Upper lobe of right lung (tissue), 1 donor: Measurements from ENCODE around the gene LRP1B. TPM values are rescaled to one million over a fixed set of nuclear protein-coding genes. Genes with fewer than 3 reads are reported as not detected.

Experiments used
- ATAC-seq: fragments of 200-7000 bp; cut with Tn5 transposase; one replicate; pipeline ENCODE4 v1.9.1; 2020; ENCODE audit warnings: mild to moderate bottlenecking, moderate library complexity
- DNase-seq: peaks from one replicate; pipeline ENCODE4 v3.0.0-alpha.2; 2020
- H3K27ac ChIP-seq: fragments of 200-600 bp; one replicate; pipeline ENCODE4 v1.8.0; 2022
- H3K27me3 ChIP-seq: fragments of 200-600 bp; one replicate; pipeline ENCODE4 v1.8.0; 2022; ENCODE audit warnings: mild to moderate bottlenecking
- H3K36me3 ChIP-seq: fragments of 200-600 bp; one replicate; pipeline ENCODE4 v1.8.0; 2022
- H3K4me1 ChIP-seq: fragments of 200-600 bp; one replicate; pipeline ENCODE4 v1.8.0; 2022
- H3K4me3 ChIP-seq: fragments of 200-600 bp; one replicate; pipeline ENCODE4 v1.8.0; 2022; ENCODE audit warnings: mild to moderate bottlenecking
- H3K9me3 ChIP-seq: fragments of 200-600 bp; one replicate; pipeline ENCODE4 v1.8.0; 2022
- CTCF ChIP-seq: fragments of 200-600 bp; IDR thresholded peaks from one replicate; pipeline ENCODE4 v1.8.0; 2022; ENCODE audit warnings: antibody characterized with exemption
- intact Hi-C: fragments of 100-400 bp; cut with DNase I; formaldehyde crosslinking; loops from one replicate; pipeline ENCODE4 v1.11.0; 2022
- total RNA-seq: library from RNA; stranded (reverse); fragmentation: NEBNext Ultra II Directional; extraction: Animal tissue kit (Norgen Biotek cat#: 25700); gene quantifications from one replicate; pipeline ENCODE4 v1.2.1, GENCODE V29; 2021
- donor health status: DM: no; HTN: yes; CAD: no; lungs with severe emphysema.

Gene LRP1B
- total RNA-seq, 1 donor from 2014 or later, result 0.12 TPM

DNA sequence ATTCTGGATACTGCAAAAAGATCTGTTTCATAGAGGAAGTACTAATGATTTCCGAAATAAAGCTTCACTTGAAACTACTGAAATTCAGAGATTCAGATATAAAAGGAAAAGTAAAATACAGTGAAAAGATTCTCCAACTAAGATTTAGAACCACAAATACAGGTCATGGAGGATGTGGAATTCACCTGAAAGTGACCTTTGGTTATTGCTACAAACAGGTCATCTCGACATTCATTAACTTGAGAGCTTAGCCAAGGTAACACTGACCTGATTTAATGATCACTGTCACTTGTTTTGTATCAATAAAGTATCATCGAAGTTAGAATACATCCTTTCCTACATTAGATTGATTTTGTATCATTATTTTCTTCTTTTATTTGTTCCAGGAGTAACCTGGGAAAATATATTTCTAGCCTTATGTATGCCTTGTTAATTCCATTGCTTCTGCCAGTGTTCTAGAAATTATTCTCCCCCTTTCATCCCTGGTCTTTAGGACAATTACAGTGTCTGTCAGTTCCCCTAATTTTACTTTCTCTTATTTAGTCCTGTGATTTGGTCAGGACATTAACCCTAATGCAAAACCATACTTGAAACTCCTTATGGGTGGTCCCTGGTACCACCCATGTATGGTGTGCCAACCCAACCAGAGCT, 420.1 kb downstream of the LRP1B start:
- Histone ChIP-seq H3K9me3 (no peaks in the 10 kb centered on the region), H3K27ac (no peak overlapping the region), H3K4me1 (no peaks in the 10 kb centered on the region), H3K4me3 (no peak overlapping the region), H3K36me3 (no peaks in the 10 kb centered on the region), H3K27me3 (no peaks in the 10 kb centered on the region)
- ATAC-seq (no peak), DNase-seq (no peak)
- no peak for TF ChIP-seq CTCF
- intact Hi-C loops, result no loop called here

DNA sequence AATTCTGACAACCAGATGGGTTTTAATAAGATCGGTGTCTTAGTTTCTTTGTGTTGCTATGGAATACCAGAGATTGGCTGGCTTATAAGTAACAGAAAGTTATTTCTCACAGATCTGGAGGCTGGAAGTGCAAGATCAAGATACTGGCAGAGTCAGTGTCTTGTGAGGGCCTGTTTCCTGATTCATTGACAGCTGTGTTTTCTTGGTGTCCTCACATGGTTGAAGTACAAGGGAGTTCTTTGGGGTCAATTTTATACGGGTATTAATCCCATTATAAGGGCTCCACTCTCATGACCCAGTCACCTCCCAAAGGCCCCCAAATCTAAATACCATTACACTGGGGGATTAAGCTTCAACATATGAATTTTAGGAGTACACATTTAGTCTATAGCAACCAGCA, 421.1 kb downstream of the LRP1B start:
- Histone ChIP-seq H3K4me3 (no peak overlapping the region), H3K9me3 (no peaks in the 10 kb centered on the region), H3K36me3 (no peaks in the 10 kb centered on the region), H3K4me1 (no peaks in the 10 kb centered on the region), H3K27me3 (no peaks in the 10 kb centered on the region), H3K27ac (no peak overlapping the region)
- no peak for TF ChIP-seq CTCF
- ATAC-seq (no peak), DNase-seq (no peak)
- intact Hi-C loops, result no loop called here

GRCh38 chr2:141707486-141707885, 423.3 kb downstream of the LRP1B start:
- TF ChIP-seq CTCF, result no peak
- Histone ChIP-seq H3K9me3 (no peaks in the 10 kb centered on the region), H3K4me1 (no peaks in the 10 kb centered on the region), H3K4me3 (no peak overlapping the region), H3K27me3 (no peaks in the 10 kb centered on the region), H3K27ac (no peak overlapping the region), H3K36me3 (no peaks in the 10 kb centered on the region)
- DNase-seq (no peak), ATAC-seq (no peak)
- intact Hi-C loops, result no loop called here

DNA sequence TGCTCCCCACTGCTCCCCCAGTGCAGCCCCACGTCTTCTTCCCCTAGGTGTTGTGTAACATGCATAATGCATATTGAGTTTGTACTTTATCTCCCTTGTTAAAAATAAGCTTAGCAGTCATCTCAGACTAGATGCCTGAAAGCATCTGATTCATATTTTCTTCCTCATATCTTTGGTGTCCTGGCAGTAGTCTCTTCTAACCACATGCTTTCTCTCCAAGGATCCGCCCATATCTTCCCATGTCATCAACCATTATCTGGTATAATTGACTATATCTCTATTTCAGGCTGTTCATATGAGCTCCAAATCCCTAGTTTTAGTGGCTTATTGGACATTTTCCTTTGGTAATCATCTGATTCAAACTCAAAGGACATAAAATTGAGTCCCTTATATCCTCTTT, 426.3 kb downstream of the LRP1B start:
- Histone ChIP-seq H3K36me3 (no peaks in the 10 kb centered on the region), H3K4me1 (no peaks in the 10 kb centered on the region), H3K27me3 (no peaks in the 10 kb centered on the region), H3K4me3 (no peak overlapping the region), H3K27ac (no peak overlapping the region), H3K9me3 (no peaks in the 10 kb centered on the region)
- intact Hi-C loops, result no loop called here
- TF ChIP-seq CTCF, result no peak
- ATAC-seq (no peak), DNase-seq (no peak)

DNA sequence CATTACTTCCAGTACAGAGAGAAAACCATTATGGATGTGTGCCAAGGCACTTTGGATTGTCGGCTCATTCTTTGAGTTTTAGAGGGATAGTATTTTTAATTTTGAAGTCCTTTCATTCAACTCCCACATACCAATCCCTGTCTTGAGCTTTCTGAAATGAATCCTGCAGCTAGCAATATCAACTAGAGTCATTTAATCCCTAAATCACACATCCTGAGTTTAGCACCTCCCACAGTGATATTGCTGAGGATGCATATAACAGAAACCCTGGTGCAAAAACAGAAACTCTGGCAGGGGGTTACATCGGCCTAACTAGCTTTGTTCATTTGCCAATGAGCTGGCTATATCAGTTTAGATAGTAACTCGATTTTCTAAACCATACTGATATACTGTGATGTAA, 427.3 kb downstream of the LRP1B start:
- no peaks in the 10 kb centered on the region for H3K36me3 ChIP-seq
- DNase-seq, result no peak
- H3K4me1 ChIP-seq, result no peaks in the 10 kb centered on the region
- no peaks in the 10 kb centered on the region for H3K9me3 ChIP-seq
- intact Hi-C loops, result no loop called here
- no peak for ATAC-seq
- no peak for TF ChIP-seq CTCF
- no peak overlapping the region for H3K27ac ChIP-seq
- H3K4me3 ChIP-seq, result no peak overlapping the region
- H3K27me3 ChIP-seq, result no peaks in the 10 kb centered on the region

GRCh38 chr2:141701618-141702017, 429.2 kb downstream of the LRP1B start:
- Histone ChIP-seq H3K9me3 (no peaks in the 10 kb centered on the region), H3K4me3 (no peak overlapping the region), H3K27ac (no peak overlapping the region), H3K27me3 (no peaks in the 10 kb centered on the region), H3K4me1 (no peaks in the 10 kb centered on the region), H3K36me3 (no peaks in the 10 kb centered on the region)
- intact Hi-C loops, result no loop called here
- DNase-seq, result no peak
- no peak for TF ChIP-seq CTCF
- ATAC-seq, result no peak
